HepG2 (cell line): ENCODE data around the gene HNRNPL. TPM values are rescaled to one million over a fixed set of nuclear protein-coding genes. Genes with fewer than 3 reads are reported as not detected.

Experiments
- BRCA1 ChIP-seq: sonication (generic); formaldehyde crosslinking; IDR thresholded peaks from 2 replicates; pipeline ENCODE4 v1.4.0; 2020; ENCODE audit warnings: missing genetic modification reagents
- DBP ChIP-seq: sonication (generic); formaldehyde crosslinking; IDR thresholded peaks from 2 replicates; pipeline ENCODE4 v1.4.0; 2020; ENCODE audit warnings: missing genetic modification reagents; ENCODE audit errors: not compliant biosample characterization
- HDAC1 ChIP-seq: sonication (generic); formaldehyde crosslinking; IDR thresholded peaks from 2 replicates; pipeline ENCODE4 v1.5.1; 2020; ENCODE audit warnings: mild to moderate bottlenecking, missing genetic modification reagents
- KLF9 ChIP-seq: IDR thresholded peaks from 2 replicates; pipeline ENCODE4 v1.6.1; 2016; ENCODE audit warnings: low read depth
- PCBP1 ChIP-seq: fragments of 200-400 bp; formaldehyde crosslinking; IDR thresholded peaks from 2 replicates; pipeline ENCODE4 v1.6.1; 2017; ENCODE audit warnings: mild to moderate bottlenecking, low read depth, low read length, borderline replicate concordance
- ZNF281 ChIP-seq: sonication (generic); formaldehyde crosslinking; IDR thresholded peaks from 2 replicates; pipeline ENCODE4 v1.4.0; 2020; ENCODE audit warnings: missing genetic modification reagents, borderline replicate concordance
- ZNF432 ChIP-seq: sonication (generic); formaldehyde crosslinking; IDR thresholded peaks from 2 replicates; pipeline ENCODE4 v1.5.0; 2020; ENCODE audit warnings: missing genetic modification reagents, mild to moderate bottlenecking, borderline replicate concordance
- ZNF740 ChIP-seq: sonication (generic); formaldehyde crosslinking; IDR thresholded peaks from 2 replicates; pipeline ENCODE4 v1.4.0; 2020; ENCODE audit warnings: missing genetic modification reagents
- polyA plus RNA-seq, 8 experiments: library from polyadenylated mRNA; depleted of rRNA in 3 of 8; stranded (reverse) in 7 of 8; unstranded in 1 of 8; fragments of >200 nt; fragmentation: Illumina TruSeq in 4 of 8; extraction: Trizol in 4 of 8; gene quantifications; 2 replicates each; pipeline versions ENCODE4 v1.2.1 to v1.2.3, GENCODE V29; 2011 to 2016; ENCODE audit warnings: low read depth in 4 of 8, missing spikeins in 1 of 8, mixed read lengths in 1 of 8; ENCODE audit not compliant: insufficient read depth in 1 of 8
- total RNA-seq, 5 experiments: library from RNA; depleted of rRNA; stranded (reverse); fragments of >200 nt; fragmentation: Illumina TruSeq; extraction: Trizol; gene quantifications; 2 replicates each; pipeline ENCODE4 v1.2.3, GENCODE V29; 2016; ENCODE audit warnings: low read depth in 1 of 5
- TF ChIP-seq, protein P1 (sequence below): sonication (generic); formaldehyde crosslinking; IDR thresholded peaks from 2 replicates; pipeline ENCODE4 v1.5.1; 2020; ENCODE audit warnings: mild to moderate bottlenecking, missing genetic modification reagents, moderate library complexity
- TF ChIP-seq, protein P2 (sequence below): fragments of 450-650 bp; IDR thresholded peaks from 2 replicates; pipeline ENCODE4 v1.6.1; 2017; ENCODE audit warnings: mild to moderate bottlenecking
- TF ChIP-seq, protein P3 (sequence below): sonication (generic); formaldehyde crosslinking; conservative IDR thresholded peaks from 2 replicates; pipeline ENCODE4 v1.4.0; 2020; ENCODE audit warnings: missing genetic modification reagents

HNRNPL gene
- total and polyA plus RNA-seq, 2 of the 13 experiments (the other 11 are each of a cell fraction or from before 2014, with no cell fraction given): 156 to 278 TPM

DNA sequence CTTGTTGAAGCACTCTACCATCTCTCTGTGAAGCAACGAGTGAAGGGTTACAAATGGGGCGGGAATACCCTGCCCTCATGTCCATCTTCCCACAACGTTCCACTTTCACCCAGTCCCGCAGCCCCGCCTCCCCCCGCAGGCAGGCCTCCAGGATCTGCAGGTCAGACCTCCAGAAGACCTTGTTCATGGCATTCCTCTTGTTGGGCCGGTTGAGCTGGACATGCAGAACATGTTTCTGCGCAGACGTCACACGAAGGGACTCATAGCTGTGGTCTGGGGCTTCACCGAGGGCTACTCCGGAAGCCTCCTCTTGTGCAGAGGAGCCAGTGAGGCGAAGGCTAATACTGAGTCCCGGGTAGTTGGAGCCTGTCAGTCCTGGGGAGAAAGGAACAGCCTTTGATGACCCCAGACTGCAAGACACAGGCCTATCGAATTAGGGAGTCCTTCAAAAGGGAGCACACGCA lies 18.6 kb downstream of the HNRNPL start (continued):
- TF ChIP-seq ZNF281 (CRISPR knock-in tag): 0 out of 2 replicates have a peak, but pooled peaks have one; percentile 9
- TF ChIP-seq BRCA1 (CRISPR knock-in tag): 0 out of 2 replicates have a peak, but pooled peaks have one; percentile 24
- no peak for TF ChIP-seq ZNF432 (CRISPR knock-in tag)
- TF ChIP-seq DBP (CRISPR knock-in tag): no peak
- TF ChIP-seq HDAC1 (CRISPR knock-in tag): no peak; the same call in 1 of the 2 replicates
- 0 out of 2 replicates have a peak, but pooled peaks have one; percentile 12 for TF ChIP-seq KLF9 (CRISPR knock-in tag)
- TF ChIP-seq ZNF740 (CRISPR knock-in tag): no peak
- TF ChIP-seq, protein P1, sequence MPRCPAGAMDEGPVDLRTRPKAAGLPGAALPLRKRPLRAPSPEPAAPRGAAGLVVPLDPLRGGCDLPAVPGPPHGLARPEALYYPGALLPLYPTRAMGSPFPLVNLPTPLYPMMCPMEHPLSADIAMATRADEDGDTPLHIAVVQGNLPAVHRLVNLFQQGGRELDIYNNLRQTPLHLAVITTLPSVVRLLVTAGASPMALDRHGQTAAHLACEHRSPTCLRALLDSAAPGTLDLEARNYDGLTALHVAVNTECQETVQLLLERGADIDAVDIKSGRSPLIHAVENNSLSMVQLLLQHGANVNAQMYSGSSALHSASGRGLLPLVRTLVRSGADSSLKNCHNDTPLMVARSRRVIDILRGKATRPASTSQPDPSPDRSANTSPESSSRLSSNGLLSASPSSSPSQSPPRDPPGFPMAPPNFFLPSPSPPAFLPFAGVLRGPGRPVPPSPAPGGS (CRISPR knock-in tag): no peak
- no peak for TF ChIP-seq PCBP1
- TF ChIP-seq, protein P2, sequence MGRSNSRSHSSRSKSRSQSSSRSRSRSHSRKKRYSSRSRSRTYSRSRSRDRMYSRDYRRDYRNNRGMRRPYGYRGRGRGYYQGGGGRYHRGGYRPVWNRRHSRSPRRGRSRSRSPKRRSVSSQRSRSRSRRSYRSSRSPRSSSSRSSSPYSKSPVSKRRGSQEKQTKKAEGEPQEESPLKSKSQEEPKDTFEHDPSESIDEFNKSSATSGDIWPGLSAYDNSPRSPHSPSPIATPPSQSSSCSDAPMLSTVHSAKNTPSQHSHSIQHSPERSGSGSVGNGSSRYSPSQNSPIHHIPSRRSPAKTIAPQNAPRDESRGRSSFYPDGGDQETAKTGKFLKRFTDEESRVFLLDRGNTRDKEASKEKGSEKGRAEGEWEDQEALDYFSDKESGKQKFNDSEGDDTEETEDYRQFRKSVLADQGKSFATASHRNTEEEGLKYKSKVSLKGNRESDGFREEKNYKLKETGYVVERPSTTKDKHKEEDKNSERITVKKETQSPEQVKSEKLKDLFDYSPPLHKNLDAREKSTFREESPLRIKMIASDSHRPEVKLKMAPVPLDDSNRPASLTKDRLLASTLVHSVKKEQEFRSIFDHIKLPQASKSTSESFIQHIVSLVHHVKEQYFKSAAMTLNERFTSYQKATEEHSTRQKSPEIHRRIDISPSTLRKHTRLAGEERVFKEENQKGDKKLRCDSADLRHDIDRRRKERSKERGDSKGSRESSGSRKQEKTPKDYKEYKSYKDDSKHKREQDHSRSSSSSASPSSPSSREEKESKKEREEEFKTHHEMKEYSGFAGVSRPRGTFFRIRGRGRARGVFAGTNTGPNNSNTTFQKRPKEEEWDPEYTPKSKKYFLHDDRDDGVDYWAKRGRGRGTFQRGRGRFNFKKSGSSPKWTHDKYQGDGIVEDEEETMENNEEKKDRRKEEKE: no peak
- TF ChIP-seq, protein P3, sequence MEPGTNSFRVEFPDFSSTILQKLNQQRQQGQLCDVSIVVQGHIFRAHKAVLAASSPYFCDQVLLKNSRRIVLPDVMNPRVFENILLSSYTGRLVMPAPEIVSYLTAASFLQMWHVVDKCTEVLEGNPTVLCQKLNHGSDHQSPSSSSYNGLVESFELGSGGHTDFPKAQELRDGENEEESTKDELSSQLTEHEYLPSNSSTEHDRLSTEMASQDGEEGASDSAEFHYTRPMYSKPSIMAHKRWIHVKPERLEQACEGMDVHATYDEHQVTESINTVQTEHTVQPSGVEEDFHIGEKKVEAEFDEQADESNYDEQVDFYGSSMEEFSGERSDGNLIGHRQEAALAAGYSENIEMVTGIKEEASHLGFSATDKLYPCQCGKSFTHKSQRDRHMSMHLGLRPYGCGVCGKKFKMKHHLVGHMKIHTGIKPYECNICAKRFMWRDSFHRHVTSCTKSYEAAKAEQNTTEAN: no peak
